A673 (cell line): Measurements from ENCODE around the gene RNGTT. TPM values are rescaled to one million over a fixed set of nuclear protein-coding genes. Genes with fewer than 3 reads are reported as not detected.

Experiments used
- BruUV-seq: library from RNA; stranded (reverse); fragments of 400-500 nt; replicated peaks from 2 replicates; lab custom pipeline; 2021; lab: Mats Ljungman, UMichigan
- CTCF ChIA-PET: fragments of 300-600 bp; sonication (Branson Sonifier 250); formaldehyde crosslinking; loops from one replicate; lab custom pipeline; 2022; ENCODE audit warnings: antibody characterized with exemption; lab: Charles Lee
- POLR2A ChIA-PET: fragments of 300-600 bp; sonication (Branson Sonifier 250); formaldehyde crosslinking; loops from one replicate; lab custom pipeline; 2022; ENCODE audit warnings: antibody characterized with exemption; ENCODE audit not compliant: low non-redundant PET; lab: Charles Lee
- DNase-seq: peaks from one replicate; pipeline ENCODE4 v3.0.0-alpha.2; 2015; ENCODE audit warnings: low spot score
- H3K27ac ChIP-seq: fragments of 200-600 bp; sonication (generic); 2 replicates; pipeline ENCODE4 v1.5.1; 2016; ENCODE audit warnings: mixed run types, low read depth, mild to moderate bottlenecking, mixed read lengths, antibody characterized with exemption, low read length; ENCODE audit not compliant: poor library complexity, severe bottlenecking
- H3K27me3 ChIP-seq: fragments of 200-600 bp; sonication (generic); replicated peaks from 2 replicates; pipeline ENCODE4 v1.6.1; 2017; ENCODE audit warnings: mixed run types, low read depth, mild to moderate bottlenecking, mixed read lengths, antibody characterized with exemption, low read length; ENCODE audit not compliant: insufficient read depth, poor library complexity
- H3K36me3 ChIP-seq: fragments of 200-600 bp; sonication (generic); 2 replicates; pipeline ENCODE4 v1.6.1; 2016; ENCODE audit warnings: mixed run types, mild to moderate bottlenecking, mixed read lengths, antibody characterized with exemption, low read length; ENCODE audit not compliant: insufficient read depth, poor library complexity, severe bottlenecking
- H3K4me1 ChIP-seq: fragments of 200-600 bp; sonication (generic); 2 replicates; pipeline ENCODE4 v1.6.1; 2017; ENCODE audit warnings: mixed run types, mild to moderate bottlenecking, mixed read lengths, antibody characterized with exemption, low read length; ENCODE audit not compliant: insufficient read depth, poor library complexity, severe bottlenecking
- H3K4me3 ChIP-seq: fragments of 200-600 bp; sonication (generic); 2 replicates; pipeline ENCODE4 v1.5.1; 2016; ENCODE audit warnings: low read depth, mixed run types, mild to moderate bottlenecking, mixed read lengths, low read length; ENCODE audit not compliant: poor library complexity, severe bottlenecking
- H3K9me3 ChIP-seq: fragments of 200-600 bp; sonication (generic); 2 replicates; pipeline ENCODE4 v1.6.1; 2016; ENCODE audit warnings: mixed run types, low read depth, mild to moderate bottlenecking, mixed read lengths, antibody characterized with exemption, low read length; ENCODE audit not compliant: poor library complexity, severe bottlenecking
- EZH2 ChIP-seq: fragments of 200-600 bp; sonication (generic); IDR thresholded peaks from 2 replicates; pipeline ENCODE4 v1.6.1; 2017; ENCODE audit warnings: borderline replicate concordance, low read depth, mild to moderate bottlenecking, mixed read lengths, antibody characterized with exemption, low read length; ENCODE audit not compliant: poor library complexity, severe bottlenecking
- intact Hi-C: fragments of 100-400 bp; cut with micrococcal nuclease; formaldehyde crosslinking; loops from one replicate; pipeline ENCODE4 v1.10.0; 2022; ENCODE audit not compliant: unreplicated experiment
- total RNA-seq: library from RNA; stranded (reverse); gene quantifications from 2 replicates; pipeline ENCODE4 v1.2.3, GENCODE V29; 2021
- TF ChIP-seq, protein P1 (sequence below): fragments of 300-800, 200-600 bp; sonication (generic); conservative IDR thresholded peaks from 2 replicates; pipeline ENCODE4 v1.5.1; 2017; ENCODE audit warnings: low read depth, mild to moderate bottlenecking, antibody characterized with exemption, low read length, moderate library complexity, mixed read lengths

RNGTT gene
- total RNA-seq, 1 experiment from 2014 or later = 31.8 TPM

GRCh38 chr6:88899569-88900316, 63.7 kb downstream of the RNGTT start:
- H3K4me1 ChIP-seq = no peaks in the 10 kb centered on the region
- H3K27ac ChIP-seq = no peak overlapping the region
- H3K36me3 ChIP-seq = peaks cover 5% of the 10 kb centered on the region
- intact Hi-C loops = no loop called here
- ChIA-PET POLR2A (no interaction called here), CTCF (interaction anchor here (0.7 kb wide), 1 partner anchor 98 kb away, joined by 4 read pairs; no protein-coding TSS in a partner anchor)
- H3K9me3 ChIP-seq = no peaks in the 10 kb centered on the region
- H3K4me3 ChIP-seq = no peak overlapping the region
- no peaks in the 10 kb centered on the region for H3K27me3 ChIP-seq
- peak; percentile 20 for DNase-seq
- TF ChIP-seq, protein P1, sequence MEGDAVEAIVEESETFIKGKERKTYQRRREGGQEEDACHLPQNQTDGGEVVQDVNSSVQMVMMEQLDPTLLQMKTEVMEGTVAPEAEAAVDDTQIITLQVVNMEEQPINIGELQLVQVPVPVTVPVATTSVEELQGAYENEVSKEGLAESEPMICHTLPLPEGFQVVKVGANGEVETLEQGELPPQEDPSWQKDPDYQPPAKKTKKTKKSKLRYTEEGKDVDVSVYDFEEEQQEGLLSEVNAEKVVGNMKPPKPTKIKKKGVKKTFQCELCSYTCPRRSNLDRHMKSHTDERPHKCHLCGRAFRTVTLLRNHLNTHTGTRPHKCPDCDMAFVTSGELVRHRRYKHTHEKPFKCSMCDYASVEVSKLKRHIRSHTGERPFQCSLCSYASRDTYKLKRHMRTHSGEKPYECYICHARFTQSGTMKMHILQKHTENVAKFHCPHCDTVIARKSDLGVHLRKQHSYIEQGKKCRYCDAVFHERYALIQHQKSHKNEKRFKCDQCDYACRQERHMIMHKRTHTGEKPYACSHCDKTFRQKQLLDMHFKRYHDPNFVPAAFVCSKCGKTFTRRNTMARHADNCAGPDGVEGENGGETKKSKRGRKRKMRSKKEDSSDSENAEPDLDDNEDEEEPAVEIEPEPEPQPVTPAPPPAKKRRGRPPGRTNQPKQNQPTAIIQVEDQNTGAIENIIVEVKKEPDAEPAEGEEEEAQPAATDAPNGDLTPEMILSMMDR = peak; percentile 48; the same call in 1 of the 2 replicates
- TF ChIP-seq EZH2 = no peak
- BruUV-seq = no TSS peak

DNA sequence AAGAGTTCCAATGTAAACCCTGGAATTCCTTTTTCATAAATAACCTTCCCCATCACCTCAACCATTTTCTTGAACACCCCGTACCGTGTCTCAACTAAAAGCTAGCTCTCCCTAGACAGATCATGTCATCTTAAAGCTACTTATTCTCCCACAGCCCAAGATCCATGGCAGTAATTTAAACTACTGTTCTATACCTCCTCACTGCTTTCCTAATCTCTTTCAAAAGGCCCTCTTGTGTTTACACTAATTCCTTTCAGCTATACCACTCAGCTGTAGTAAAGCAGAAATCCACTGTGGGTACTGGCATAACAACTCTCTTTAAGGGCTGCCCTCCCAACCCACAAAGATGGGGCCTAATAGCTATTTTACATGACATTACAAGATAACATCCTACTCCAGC, 67.5 kb downstream of the RNGTT start:
- H3K36me3 ChIP-seq = no peaks in the 10 kb centered on the region
- POLR2A ChIA-PET = no interaction called here
- no TSS peak for BruUV-seq
- no peak for DNase-seq
- no peak overlapping the region for H3K4me3 ChIP-seq
- no peak overlapping the region for H3K27ac ChIP-seq
- TF ChIP-seq, protein P1 = no peak
- TF ChIP-seq EZH2 = no peak
- H3K27me3 ChIP-seq = no peaks in the 10 kb centered on the region
- intact Hi-C loops = no loop called here
- H3K9me3 ChIP-seq = no peaks in the 10 kb centered on the region
- H3K4me1 ChIP-seq = peaks cover 8% of the 10 kb centered on the region
- CTCF ChIA-PET = interaction anchor here (0.8 kb wide), 1 partner anchor 24 kb away, joined by 3 read pairs; no protein-coding TSS in a partner anchor

DNA sequence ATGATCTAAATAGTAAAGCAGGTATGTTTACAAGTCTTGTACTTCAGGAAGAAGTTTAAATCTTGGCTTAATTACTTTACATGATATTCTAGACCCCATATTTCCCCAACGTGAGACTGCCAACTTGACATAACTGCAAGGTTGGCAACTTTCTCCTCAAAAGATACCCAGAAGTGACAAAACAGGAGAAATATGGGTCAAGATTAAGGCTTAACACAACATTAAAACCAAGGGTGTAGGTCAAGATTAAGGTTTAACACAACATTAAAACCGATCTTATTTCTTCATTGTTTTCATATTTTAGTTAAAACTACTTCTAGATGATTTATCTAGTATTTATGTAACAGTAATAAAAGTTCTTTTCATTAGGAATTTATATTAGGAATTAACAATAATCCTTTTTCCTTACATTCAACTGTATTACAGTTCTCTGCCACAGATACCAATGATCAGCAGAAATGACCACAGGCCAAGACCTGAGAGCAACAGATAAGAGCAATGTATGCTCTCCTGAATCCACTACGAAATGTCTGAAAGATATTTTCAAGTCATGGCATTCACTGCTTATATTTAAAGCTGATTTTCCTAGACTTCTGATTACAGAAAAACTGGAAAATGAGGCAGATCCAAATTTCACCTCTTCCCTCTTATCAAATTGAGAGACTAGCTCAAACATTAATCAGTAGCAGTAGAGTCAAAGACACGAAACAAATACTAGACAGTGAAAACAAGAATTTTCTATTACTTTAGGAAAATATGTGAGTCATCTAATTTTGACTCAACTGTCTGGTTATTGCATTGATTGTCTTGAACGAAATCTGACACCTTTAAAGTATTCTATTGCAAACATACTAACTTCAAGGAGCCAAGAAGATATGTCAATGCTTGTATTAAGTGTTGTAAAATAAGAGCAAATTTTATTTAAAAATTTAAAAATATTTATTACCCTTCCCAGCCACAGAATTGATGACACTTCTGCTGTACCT, 72.3 kb downstream of the RNGTT start:
- BruUV-seq = no TSS peak
- no peak for TF ChIP-seq EZH2
- TF ChIP-seq, protein P1 = no peak
- Histone ChIP-seq H3K36me3 (peaks cover 4% of the 10 kb centered on the region), H3K27me3 (no peaks in the 10 kb centered on the region), H3K4me1 (peaks cover 8% of the 10 kb centered on the region), H3K27ac (peak overlapping the region; percentile 12), H3K4me3 (no peak overlapping the region), H3K9me3 (no peaks in the 10 kb centered on the region)
- ChIA-PET POLR2A (no interaction called here), CTCF (no interaction called here)
- intact Hi-C loops = no loop called here
- no peak for DNase-seq
